HEK293 (cell line): ENCODE results near the gene TBC1D22A.
"Not testable (repeated sequence)": the region's sequence is repeated elsewhere in the genome, so short reads cannot be mapped to it uniquely, and the experiment has no call there.

Experiments
- CTCF ChIA-PET: fragments of 350-600 bp; formaldehyde crosslinking; extraction: SDS; loops from one replicate; lab custom pipeline; 2021; ENCODE audit warnings: antibody characterized with exemption; lab: Yijun Ruan, JAX
- POLR2A ChIA-PET: fragments of 300-600 bp; formaldehyde crosslinking; extraction: SDS; loops from one replicate; lab custom pipeline; 2020; ENCODE audit warnings: antibody characterized with exemption, inconsistent platforms; lab: Yijun Ruan, JAX
- H3K27ac ChIP-seq: fragments of 200-500 bp; sonication (Bioruptor generic); 2 replicates; pipeline ENCODE4 v1.5.1; 2014; ENCODE audit warnings: low read depth, low read length, control low read depth, inconsistent platforms; ENCODE audit errors: extremely low read depth
- H3K36me3 ChIP-seq, 2 experiments: fragments of 200-500 bp in 1 of 2; sonication (Bioruptor generic) in 1 of 2; 1 replicate in 1 of 2; 2 replicates in 1 of 2; pipeline ENCODE4 v1.5.1; 2014 to 2017; ENCODE audit warnings: inconsistent platforms in 2 of 2, low read length in 2 of 2; ENCODE audit not compliant: control insufficient read depth in 2 of 2, insufficient read depth in 1 of 2
- H3K4me1 ChIP-seq: fragments of 200-500 bp; sonication (Bioruptor generic); 2 replicates; pipeline ENCODE4 v1.5.1; 2014; ENCODE audit warnings: mild to moderate bottlenecking, low read length, inconsistent platforms; ENCODE audit not compliant: control insufficient read depth, insufficient read depth
- H3K4me3 ChIP-seq: 2 replicates; pipeline ENCODE4 v1.5.1; 2011; ENCODE audit warnings: low read depth, mild to moderate bottlenecking, control low read depth, low read length, moderate library complexity
- H3K9me3 ChIP-seq: fragments of 200-500 bp; sonication (Bioruptor generic); 2 replicates; pipeline ENCODE4 v1.5.1; 2014; ENCODE audit warnings: low read depth, low read length, inconsistent platforms; ENCODE audit not compliant: control insufficient read depth, insufficient read depth
- ATF2 ChIP-seq: fragments of 450-650 bp; formaldehyde crosslinking; IDR thresholded peaks from 2 replicates; pipeline ENCODE4 v1.5.1; 2016; ENCODE audit warnings: missing biosample characterization, missing genetic modification characterization, low read depth
- FEZF1 ChIP-seq: fragments of 450-650 bp; formaldehyde crosslinking; IDR thresholded peaks from 2 replicates; pipeline ENCODE4 v1.5.1; 2016; ENCODE audit warnings: missing biosample characterization, missing genetic modification characterization
- KLF1 ChIP-seq: fragments of 450-650 bp; formaldehyde crosslinking; IDR thresholded peaks from 2 replicates; pipeline ENCODE4 v1.5.1; 2016; ENCODE audit warnings: missing biosample characterization, missing genetic modification characterization
- PRDM1 ChIP-seq: fragments of 450-650 bp; formaldehyde crosslinking; IDR thresholded peaks from 2 replicates; pipeline ENCODE4; 2016; ENCODE audit warnings: missing biosample characterization, missing genetic modification characterization
- PRDM10 ChIP-seq: fragments of 450-650 bp; formaldehyde crosslinking; IDR thresholded peaks from 2 replicates; pipeline ENCODE4 v1.5.1; 2016; ENCODE audit warnings: missing biosample characterization, missing genetic modification characterization
- PRDM6 ChIP-seq: fragments of 450-650 bp; formaldehyde crosslinking; IDR thresholded peaks from 2 replicates; pipeline ENCODE4 v1.5.1; 2017; ENCODE audit warnings: missing biosample characterization, missing genetic modification characterization
- ZNF114 ChIP-seq: fragments of 450-650 bp; formaldehyde crosslinking; IDR thresholded peaks from 2 replicates; pipeline ENCODE4 v1.5.0; 2017; ENCODE audit warnings: missing biosample characterization, missing genetic modification characterization
- ZNF146 ChIP-seq: fragments of 450-650 bp; formaldehyde crosslinking; IDR thresholded peaks from 2 replicates; pipeline ENCODE4 v1.5.1; 2016; ENCODE audit warnings: missing biosample characterization, missing genetic modification characterization
- ZNF23 ChIP-seq: fragments of 450-650 bp; formaldehyde crosslinking; IDR thresholded peaks from 2 replicates; pipeline ENCODE4 v1.5.1; 2016; ENCODE audit warnings: missing biosample characterization, missing genetic modification characterization, borderline replicate concordance
- ZNF398 ChIP-seq: fragments of 450-650 bp; formaldehyde crosslinking; IDR thresholded peaks from 2 replicates; pipeline ENCODE4 v1.5.1; 2017; ENCODE audit warnings: missing biosample characterization, missing genetic modification characterization
- ZNF433 ChIP-seq: fragments of 450-650 bp; formaldehyde crosslinking; IDR thresholded peaks from 2 replicates; pipeline ENCODE4 v1.5.1; 2016; ENCODE audit warnings: missing biosample characterization, missing genetic modification characterization, low read depth
- ZNF473 ChIP-seq: fragments of 450-650 bp; formaldehyde crosslinking; IDR thresholded peaks from 2 replicates; pipeline ENCODE4 v1.5.1; 2017; ENCODE audit warnings: missing biosample characterization, missing genetic modification characterization
- ZNF48 ChIP-seq: fragments of 450-650 bp; formaldehyde crosslinking; IDR thresholded peaks from 2 replicates; pipeline ENCODE4 v1.5.1; 2016; ENCODE audit warnings: missing biosample characterization, missing genetic modification characterization
- ZNF639 ChIP-seq: fragments of 450-650 bp; formaldehyde crosslinking; IDR thresholded peaks from 2 replicates; pipeline ENCODE4 v1.5.1; 2016; ENCODE audit warnings: missing biosample characterization, missing genetic modification characterization
- ZNF704 ChIP-seq: fragments of 450-650 bp; formaldehyde crosslinking; IDR thresholded peaks from 2 replicates; pipeline ENCODE4 v1.5.1; 2016; ENCODE audit warnings: missing biosample characterization, missing genetic modification characterization
- ZNF76 ChIP-seq: fragments of 450-650 bp; formaldehyde crosslinking; IDR thresholded peaks from 2 replicates; pipeline ENCODE4; 2016; ENCODE audit warnings: low read depth, missing biosample characterization, missing genetic modification characterization, borderline replicate concordance
- ZNF792 ChIP-seq: fragments of 450-650 bp; formaldehyde crosslinking; IDR thresholded peaks from 2 replicates; pipeline ENCODE4 v1.5.1; 2016; ENCODE audit warnings: missing biosample characterization, missing genetic modification characterization
- ZNF830 ChIP-seq: fragments of 450-650 bp; IDR thresholded peaks from 2 replicates; pipeline ENCODE4 v1.5.0; 2018; ENCODE audit warnings: missing biosample characterization, missing genetic modification characterization, low read depth, mild to moderate bottlenecking, moderate library complexity

Gene TBC1D22A

GRCh38 chr22:46815896-46816731 lies 53.7 kb downstream of the TBC1D22A start (continued):
- TF ChIP-seq ZNF398 (peak; percentile 23; the same call in 1 of the 2 replicates), ZNF48 (tag by site-specific recombination) (no peak), ZNF639 (tag by site-specific recombination) (no peak), PRDM6 (tag by site-specific recombination) (peak; percentile 80), FEZF1 (tag by site-specific recombination) (peak; percentile 82), PRDM10 (tag by site-specific recombination) (no peak; the same call in 1 of the 2 replicates), ZNF792 (tag by site-specific recombination) (no peak)

- CTCF ChIA-PET: interaction anchor here (1.4 to 4.7 kb wide), 2 partner anchors 10 to 15 kb away, joined by 4 to 40 read pairs; no protein-coding TSS in a partner anchor
- peaks cover 15% of the 10 kb centered on the region; the same call in 1 of the 2 replicates for H3K4me1 ChIP-seq
- H3K27ac ChIP-seq, H3K4me3 ChIP-seq, H3K36me3 ChIP-seq, H3K9me3 ChIP-seq, POLR2A ChIA-PET: not testable (repeated sequence)
- TF ChIP-seq ZNF146 (tag by site-specific recombination): peak; percentile 91
Observed at GRCh38 chr22:46817390-46817789, 54.9 kb downstream of the TBC1D22A start.

GRCh38 chr22:46823248-46823647 lies 60.8 kb downstream of the TBC1D22A start:
- H3K4me3 ChIP-seq: no peak overlapping the region
- POLR2A ChIA-PET: no interaction called here
- CTCF ChIA-PET: interaction anchor here (1.5 to 2.8 kb wide), 3 partner anchors 10 to 22 kb away, joined by 3 to 14 read pairs (median 5); no protein-coding TSS in a partner anchor
- H3K27ac ChIP-seq: no peak overlapping the region
- no peaks in the 10 kb centered on the region for H3K9me3 ChIP-seq
- H3K36me3 ChIP-seq: peaks cover 0 to 17% of the 10 kb centered on the region in 2 experiments; a peak in 2 of 3 replicates
- H3K4me1 ChIP-seq: no peaks in the 10 kb centered on the region
- TF ChIP-seq ATF2 (tag by site-specific recombination) (no peak), ZNF76 (tag by site-specific recombination) (no peak), ZNF114 (tag by site-specific recombination) (no peak), ZNF639 (tag by site-specific recombination) (no peak), ZNF473 (tag by site-specific recombination) (no peak), ZNF704 (tag by site-specific recombination) (no peak), ZNF23 (tag by site-specific recombination) (no peak), PRDM1 (tag by site-specific recombination) (no peak), ZNF830 (tag by site-specific recombination) (no peak), ZNF433 (tag by site-specific recombination) (no peak), KLF1 (tag by site-specific recombination) (no peak)
